K562 (cell line): ENCODE data around the gene HK1. TPM values are rescaled to one million over a fixed set of nuclear protein-coding genes. Genes with fewer than 3 reads are reported as not detected.
A peak's percentile ranks its signal among the peaks of the same experiment; 100 is the strongest.

ENCODE experiments used
- ATAC-seq: fragments of 200-7000 bp; cut with Tn5 transposase; 3 replicates; pipeline ENCODE4 v1.9.1; 2020; ENCODE audit warnings: moderate library complexity
- BruUV-seq: library from RNA; stranded (reverse); fragments of 400-500 nt; replicated peaks from 2 replicates; lab custom pipeline; 2021; lab: Mats Ljungman, UMichigan
- CTCF ChIA-PET: fragments of 300-600 bp; formaldehyde crosslinking; extraction: SDS; loops from one replicate; lab custom pipeline; 2021; ENCODE audit warnings: low intra/inter-chr PET ratio; lab: Yijun Ruan, JAX
- POLR2A ChIA-PET: fragments of 300-600, 350-650 bp; sonication (Branson Sonifier 250); formaldehyde crosslinking; extraction: SDS; loops from one replicate; lab custom pipeline; 2021; ENCODE audit warnings: antibody characterized with exemption, inconsistent platforms; lab: Yijun Ruan, JAX
- DNase-seq, 4 experiments: peaks; one replicate each; pipeline versions ENCODE4 v3.0.0 to v3.0.0-alpha.2; 2011 to 2018; ENCODE audit warnings: low spot score in 3 of 4, mixed read lengths in 3 of 4; ENCODE audit errors: extremely low read depth in 1 of 4
- FAIRE-seq: peaks from 2 replicates; lab custom pipeline; 2011; peaks lifted over from hg19 to GRCh38; lab: Jason Lieb, UNC
- H2AFZ ChIP-seq: 2 replicates; pipeline ENCODE4 v1.6.0; 2011; ENCODE audit warnings: low read depth, low read length, control low read depth, inconsistent platforms
- H3K27ac ChIP-seq: fragments of 200-600 bp; 3 replicates; pipeline ENCODE4 v1.8.0; 2011; ENCODE audit warnings: low read depth, mild to moderate bottlenecking, control low read depth, inconsistent platforms, low read length, moderate library complexity, mixed read lengths; ENCODE audit errors: extremely low read depth
- H3K27me3 ChIP-seq, 2 experiments: fragments of 300-600 bp in 1 of 2; 2 replicates in 1 of 2; 3 replicates in 1 of 2; pipeline versions ENCODE4 v1.6.0 to v1.8.0; 2011; ENCODE audit warnings: inconsistent platforms in 2 of 2, low read length in 2 of 2, mild to moderate bottlenecking in 1 of 2, mixed read lengths in 1 of 2, moderate library complexity in 1 of 2; ENCODE audit not compliant: control insufficient read depth in 2 of 2, insufficient read depth in 2 of 2
- H3K36me3 ChIP-seq: fragments of 300-600 bp; 3 replicates; pipeline ENCODE4 v1.8.0; 2011; ENCODE audit warnings: mild to moderate bottlenecking, low read length, inconsistent platforms; ENCODE audit not compliant: control insufficient read depth, insufficient read depth
- H3K4me1 ChIP-seq, 2 experiments: fragments of 200-600 bp in 1 of 2; replicated peaks in 1 of 2; 2 replicates in 1 of 2; 3 replicates in 1 of 2; pipeline versions ENCODE4 v1.5.1 to v1.8.0; 2011; ENCODE audit warnings: inconsistent platforms in 2 of 2, low read length in 2 of 2, mild to moderate bottlenecking in 1 of 2, mixed read lengths in 1 of 2, moderate library complexity in 1 of 2; ENCODE audit not compliant: control insufficient read depth in 2 of 2, insufficient read depth in 2 of 2
- H3K4me2 ChIP-seq: 2 replicates; pipeline ENCODE4 v1.6.1; 2011; ENCODE audit warnings: low read length, control low read depth, inconsistent platforms, mixed read lengths; ENCODE audit not compliant: insufficient read depth
- H3K4me3 ChIP-seq: fragments of 200-600 bp; sonication (generic), shearing (Covaris generic); 2 replicates; pipeline ENCODE4 v1.5.1; 2016; ENCODE audit warnings: control low read depth, inconsistent platforms
- H3K79me2 ChIP-seq: fragments of 200-600 bp; 3 replicates; pipeline ENCODE4 v1.8.0; 2011; ENCODE audit warnings: low read length, inconsistent platforms; ENCODE audit not compliant: control insufficient read depth, insufficient read depth
- H3K9ac ChIP-seq, 2 experiments: 2 replicates each; pipeline versions ENCODE4 v1.6.0 to v1.6.1; 2011; ENCODE audit warnings: low read depth in 2 of 2, low read length in 2 of 2, control low read depth in 1 of 2, inconsistent platforms in 1 of 2, mild to moderate bottlenecking in 1 of 2, mixed read lengths in 1 of 2; ENCODE audit not compliant: insufficient read depth in 1 of 2
- H3K9me1 ChIP-seq: one replicate; pipeline ENCODE4 v1.6.0; 2011; ENCODE audit warnings: inconsistent platforms, mild to moderate bottlenecking, low read length, moderate library complexity; ENCODE audit not compliant: control insufficient read depth, insufficient read depth
- H3K9me3 ChIP-seq: replicated peaks from 2 replicates; pipeline ENCODE4 v1.5.1; 2011; ENCODE audit warnings: low read depth, low read length, inconsistent platforms; ENCODE audit not compliant: control insufficient read depth, insufficient read depth
- H4K20me1 ChIP-seq: replicated peaks from 2 replicates; pipeline ENCODE4 v1.6.1; 2011; ENCODE audit warnings: low read length, inconsistent platforms, mixed read lengths; ENCODE audit not compliant: control insufficient read depth, insufficient read depth
- CBX1 ChIP-seq: sonication (generic); IDR thresholded peaks from 2 replicates; pipeline ENCODE4 v1.6.1; 2016; ENCODE audit warnings: antibody characterized with exemption, low read depth, mild to moderate bottlenecking
- CHCHD3 ChIP-seq: fragments of 250-450 bp; sonication (Bioruptor Pico); IDR thresholded peaks from 2 replicates; pipeline ENCODE4 v2.1.2; 2022; ENCODE audit warnings: mild to moderate bottlenecking
- HDGF ChIP-seq: fragments of 450-650 bp; IDR thresholded peaks from 2 replicates; pipeline ENCODE4 v1.6.1; 2016
- IFI16 ChIP-seq: fragments of 250-450 bp; sonication (Bioruptor Pico); IDR thresholded peaks from 2 replicates; pipeline ENCODE4 v2.1.2; 2022; ENCODE audit warnings: mild to moderate bottlenecking, inconsistent platforms
- SAFB ChIP-seq: fragments of 200-400 bp; formaldehyde crosslinking; IDR thresholded peaks from 2 replicates; pipeline ENCODE4 v1.6.1; 2017; ENCODE audit warnings: low read depth, low read length, borderline replicate concordance
- ZNF140 ChIP-seq: fragments of 250-450 bp; sonication (Bioruptor Pico); IDR thresholded peaks from 2 replicates; pipeline ENCODE4 v1.8.0; 2021; ENCODE audit warnings: moderate library complexity, mild to moderate bottlenecking, inconsistent platforms
- WGBS: fragments of 100-300 bp; shearing (Covaris generic); methylation state at CpG from one replicate; pipeline ENCODE4 v1.1.6; 2016; ENCODE audit warnings: low coverage, mixed read lengths; ENCODE audit not compliant: insufficient coverage; ENCODE audit errors: missing lambda C conversion rate; 5-methylcytosine and 5-hydroxymethylcytosine counted together
- in situ Hi-C: fragments of 300-500 bp; cut with MboI; formaldehyde crosslinking; loops from 4 replicates; pipeline ENCODE4 v1.15.0; 2018; ENCODE audit warnings: inconsistent platforms, mixed read lengths
- intact Hi-C: fragments of 100-400 bp; cut with micrococcal nuclease; formaldehyde crosslinking; loops from 2 replicates; pipeline ENCODE4 v1.14.2; 2022
- polyA plus RNA-seq, 8 experiments: library from polyadenylated mRNA; depleted of rRNA in 4 of 8; stranded (reverse) in 5 of 8; unstranded in 3 of 8; fragments of >200 nt; fragmentation: Nextera tagmentation in 2 of 8; fragmentation: Illumina TruSeq in 1 of 8; extraction: Ambion mirVana in 2 of 8; extraction: Trizol in 1 of 8; gene quantifications; 2 replicates each; pipeline versions ENCODE4 v1.2.1 to v1.2.3, GENCODE V29; 2011 to 2014; ENCODE audit warnings: inconsistent platforms in 1 of 8, missing spikeins in 1 of 8
- total RNA-seq, 7 experiments: library from RNA; depleted of rRNA in 6 of 7; stranded (reverse); fragments of >200 nt in 6 of 7; fragmentation: Illumina TruSeq in 2 of 7; extraction: Trizol in 2 of 7; gene quantifications; 2 replicates each; pipeline versions ENCODE4 v1.2.1 to v1.2.3, GENCODE V29; 2011 to 2021; ENCODE audit warnings: low replicate concordance in 1 of 7
- TF ChIP-seq, protein P1 (sequence below): fragments of 250-450 bp; sonication (Bioruptor Pico); IDR thresholded peaks from 2 replicates; pipeline ENCODE4 v1.4.0; 2020
- TF ChIP-seq, protein P2 (sequence below), 2 experiments: fragments of 450-650 bp; IDR thresholded peaks; 2 replicates each; pipeline ENCODE4 v1.6.1; 2016
- TF ChIP-seq, protein P3 (sequence below): fragments of 250-450 bp; sonication (Bioruptor Pico); IDR thresholded peaks from 2 replicates; pipeline ENCODE4 v1.8.0; 2022; ENCODE audit warnings: moderate library complexity, mild to moderate bottlenecking, inconsistent platforms
- TF ChIP-seq, protein P4 (sequence below): sonication (generic); formaldehyde crosslinking; IDR thresholded peaks from 2 replicates; pipeline ENCODE4 v1.5.0; 2020; ENCODE audit warnings: missing genetic modification reagents
- TF ChIP-seq, protein P5 (sequence below): fragments of 250-450 bp; sonication (Bioruptor Pico); IDR thresholded peaks from 2 replicates; pipeline ENCODE4 v1.5.0; 2020; ENCODE audit warnings: mild to moderate bottlenecking, borderline replicate concordance

HK1 gene
- total and polyA plus RNA-seq, 9 of the 15 experiments (the other 6 are each of a cell fraction or from before 2014, with no cell fraction given) = 29.2 to 444 (median 193) TPM

DNA sequence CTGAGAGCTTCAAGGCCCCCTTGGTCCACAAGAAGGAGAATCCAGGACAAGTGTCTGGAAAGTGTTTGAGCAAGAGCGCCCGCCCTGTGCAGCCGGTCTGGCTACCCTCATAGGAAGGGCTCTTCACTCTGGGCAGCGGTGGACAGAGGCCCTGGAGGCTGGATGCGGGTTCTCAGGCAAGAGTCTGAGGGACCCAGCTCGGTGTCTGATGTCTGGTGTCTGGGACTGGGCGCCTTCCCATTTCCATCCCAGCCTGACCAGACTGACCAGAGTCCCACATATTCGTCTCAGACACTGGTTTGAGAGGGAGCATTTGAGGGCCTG is 59.8 kb downstream of the HK1 start:
- no TSS peak for BruUV-seq
- 77% methylated on average over 8 of the region's 8 CpGs for WGBS
- H2AFZ ChIP-seq = no peak overlapping the region
- H3K27ac ChIP-seq = peak overlapping the region; percentile 21; the same call in 2 of the 3 replicates
- in situ Hi-C loops (no loop called here), intact Hi-C loops (no loop called here)
- H3K36me3 ChIP-seq = peaks cover 59% of the 10 kb centered on the region
- no peak for ATAC-seq
- no peak overlapping the region for H3K4me3 ChIP-seq
- H3K9me3 ChIP-seq = no peaks in the 10 kb centered on the region
- ChIA-PET CTCF (no interaction called here), POLR2A (interaction anchor here (1.1 to 1.8 kb wide), 2 partner anchors 11 to 85 kb away, joined by 3 to 7 read pairs; no protein-coding TSS in a partner anchor)
- H3K9me1 ChIP-seq = no peaks in the 10 kb centered on the region
- peak overlapping the region in 1 of 2 experiments; percentile 76; a peak in 2 of 4 replicates for H3K9ac ChIP-seq
- H3K79me2 ChIP-seq = peaks cover 98% of the 10 kb centered on the region
- TF ChIP-seq, protein P1, sequence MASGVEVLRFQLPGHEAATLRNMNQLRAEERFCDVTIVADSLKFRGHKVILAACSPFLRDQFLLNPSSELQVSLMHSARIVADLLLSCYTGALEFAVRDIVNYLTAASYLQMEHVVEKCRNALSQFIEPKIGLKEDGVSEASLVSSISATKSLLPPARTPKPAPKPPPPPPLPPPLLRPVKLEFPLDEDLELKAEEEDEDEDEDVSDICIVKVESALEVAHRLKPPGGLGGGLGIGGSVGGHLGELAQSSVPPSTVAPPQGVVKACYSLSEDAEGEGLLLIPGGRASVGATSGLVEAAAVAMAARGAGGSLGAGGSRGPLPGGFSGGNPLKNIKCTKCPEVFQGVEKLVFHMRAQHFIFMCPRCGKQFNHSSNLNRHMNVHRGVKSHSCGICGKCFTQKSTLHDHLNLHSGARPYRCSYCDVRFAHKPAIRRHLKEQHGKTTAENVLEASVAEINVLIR = no peak
- TF ChIP-seq CHCHD3 (CRISPR knock-in tag) (no peak), HDGF (no peak), ZNF140 (CRISPR knock-in tag) (no peak), IFI16 (CRISPR knock-in tag) (no peak), CBX1 (no peak), SAFB (no peak)
- TF ChIP-seq, protein P2, sequence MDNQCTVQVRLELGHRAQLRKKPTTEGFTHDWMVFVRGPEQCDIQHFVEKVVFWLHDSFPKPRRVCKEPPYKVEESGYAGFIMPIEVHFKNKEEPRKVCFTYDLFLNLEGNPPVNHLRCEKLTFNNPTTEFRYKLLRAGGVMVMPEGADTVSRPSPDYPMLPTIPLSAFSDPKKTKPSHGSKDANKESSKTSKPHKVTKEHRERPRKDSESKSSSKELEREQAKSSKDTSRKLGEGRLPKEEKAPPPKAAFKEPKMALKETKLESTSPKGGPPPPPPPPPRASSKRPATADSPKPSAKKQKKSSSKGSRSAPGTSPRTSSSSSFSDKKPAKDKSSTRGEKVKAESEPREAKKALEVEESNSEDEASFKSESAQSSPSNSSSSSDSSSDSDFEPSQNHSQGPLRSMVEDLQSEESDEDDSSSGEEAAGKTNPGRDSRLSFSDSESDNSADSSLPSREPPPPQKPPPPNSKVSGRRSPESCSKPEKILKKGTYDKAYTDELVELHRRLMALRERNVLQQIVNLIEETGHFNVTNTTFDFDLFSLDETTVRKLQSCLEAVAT (IDR thresholded peaks at IDR 0.05) = no peak
- TF ChIP-seq, protein P3, sequence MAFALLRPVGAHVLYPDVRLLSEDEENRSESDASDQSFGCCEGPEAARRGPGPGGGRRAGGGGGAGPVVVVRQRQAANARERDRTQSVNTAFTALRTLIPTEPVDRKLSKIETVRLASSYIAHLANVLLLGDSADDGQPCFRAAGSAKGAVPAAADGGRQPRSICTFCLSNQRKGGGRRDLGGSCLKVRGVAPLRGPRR (CRISPR knock-in tag) = no peak
- TF ChIP-seq, protein P4, sequence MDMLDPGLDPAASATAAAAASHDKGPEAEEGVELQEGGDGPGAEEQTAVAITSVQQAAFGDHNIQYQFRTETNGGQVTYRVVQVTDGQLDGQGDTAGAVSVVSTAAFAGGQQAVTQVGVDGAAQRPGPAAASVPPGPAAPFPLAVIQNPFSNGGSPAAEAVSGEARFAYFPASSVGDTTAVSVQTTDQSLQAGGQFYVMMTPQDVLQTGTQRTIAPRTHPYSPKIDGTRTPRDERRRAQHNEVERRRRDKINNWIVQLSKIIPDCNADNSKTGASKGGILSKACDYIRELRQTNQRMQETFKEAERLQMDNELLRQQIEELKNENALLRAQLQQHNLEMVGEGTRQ (CRISPR knock-in tag) = no peak
- TF ChIP-seq, protein P5, sequence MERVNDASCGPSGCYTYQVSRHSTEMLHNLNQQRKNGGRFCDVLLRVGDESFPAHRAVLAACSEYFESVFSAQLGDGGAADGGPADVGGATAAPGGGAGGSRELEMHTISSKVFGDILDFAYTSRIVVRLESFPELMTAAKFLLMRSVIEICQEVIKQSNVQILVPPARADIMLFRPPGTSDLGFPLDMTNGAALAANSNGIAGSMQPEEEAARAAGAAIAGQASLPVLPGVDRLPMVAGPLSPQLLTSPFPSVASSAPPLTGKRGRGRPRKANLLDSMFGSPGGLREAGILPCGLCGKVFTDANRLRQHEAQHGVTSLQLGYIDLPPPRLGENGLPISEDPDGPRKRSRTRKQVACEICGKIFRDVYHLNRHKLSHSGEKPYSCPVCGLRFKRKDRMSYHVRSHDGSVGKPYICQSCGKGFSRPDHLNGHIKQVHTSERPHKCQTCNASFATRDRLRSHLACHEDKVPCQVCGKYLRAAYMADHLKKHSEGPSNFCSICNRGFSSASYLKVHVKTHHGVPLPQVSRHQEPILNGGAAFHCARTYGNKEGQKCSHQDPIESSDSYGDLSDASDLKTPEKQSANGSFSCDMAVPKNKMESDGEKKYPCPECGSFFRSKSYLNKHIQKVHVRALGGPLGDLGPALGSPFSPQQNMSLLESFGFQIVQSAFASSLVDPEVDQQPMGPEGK = no peak
- FAIRE-seq = no peak
- no peak for DNase-seq
- H3K4me1 ChIP-seq = peaks cover 47 to 56% of the 10 kb centered on the region in 2 experiments
- peaks cover 54% of the 10 kb centered on the region for H4K20me1 ChIP-seq
- H3K4me2 ChIP-seq = no peak overlapping the region; the same call in 1 of the 2 replicates
- H3K27me3 ChIP-seq = no peaks in the 10 kb centered on the region
